TTC549 (cell line): ENCODE results near the gene DARS1.

Experiments
- FAIRE-seq: peaks from 2 replicates; lab custom pipeline; 2012; peaks lifted over from hg19 to GRCh38; lab: Jason Lieb, UNC

Gene DARS1

DNA sequence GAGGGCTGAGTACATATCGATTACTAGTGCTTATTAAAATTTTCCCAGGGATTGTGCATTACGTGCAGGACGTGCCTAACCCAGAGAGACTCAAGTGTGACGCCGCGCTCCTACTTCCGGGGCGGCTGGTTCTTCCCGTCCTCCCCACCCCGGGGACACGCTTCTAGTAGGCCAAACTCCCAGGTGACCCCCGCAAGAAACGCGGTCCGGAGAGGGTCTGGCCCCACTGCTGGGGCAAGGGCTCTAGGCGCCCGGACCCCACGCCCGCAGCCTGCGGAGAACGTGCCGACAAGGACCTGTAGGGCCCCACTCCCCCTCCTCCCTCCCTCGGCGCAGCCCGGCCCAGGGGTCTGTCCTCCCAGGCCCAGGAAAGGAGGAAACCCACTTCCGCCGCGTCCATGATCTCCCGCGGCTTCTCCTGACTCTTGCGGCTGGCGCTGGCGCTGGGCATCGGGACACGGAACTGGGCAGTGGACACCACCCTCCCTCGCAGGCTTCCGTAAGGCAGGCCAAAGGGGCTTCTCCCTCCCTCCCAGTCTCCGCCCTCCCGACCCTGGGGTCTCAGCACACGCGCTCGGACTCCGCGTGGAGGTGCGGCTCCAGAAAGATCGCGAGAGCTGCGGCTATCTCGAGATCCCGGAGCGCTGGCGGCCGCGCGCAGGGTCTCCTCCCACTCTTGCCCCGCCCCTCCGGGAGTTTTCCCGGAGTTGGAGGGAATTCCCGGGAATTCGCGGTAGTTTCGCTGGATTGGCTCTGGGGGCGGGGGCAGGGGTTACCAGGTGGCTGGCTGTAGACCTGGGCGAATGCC lies at the start of gene DARS1:
TSS of gene DARS1 (minus strand) at position 609 of the 808 bp plus-strand sequence. CDS start at position 451, 158 bp downstream.
- peak; percentile 78 for FAIRE-seq

DNA sequence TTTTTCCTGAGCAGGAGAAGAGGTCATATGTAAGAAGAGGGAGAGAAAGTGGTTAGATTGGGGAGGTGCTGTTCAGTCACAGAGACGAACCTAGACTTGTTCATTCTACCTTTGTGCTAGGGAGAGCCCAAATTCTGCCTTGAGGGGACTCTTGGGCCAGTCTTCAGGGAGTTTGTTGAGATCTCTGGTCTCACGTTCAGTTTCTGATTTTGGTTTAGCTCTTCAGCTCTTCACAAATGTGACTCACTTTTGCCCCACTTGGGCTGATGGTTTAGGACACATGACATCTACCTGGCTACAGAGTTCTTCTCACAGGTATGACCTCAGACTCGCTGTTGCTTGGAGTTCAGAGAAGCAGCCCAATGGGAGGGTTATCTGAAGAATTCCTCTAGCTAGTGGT lies 49.2 kb upstream of the DARS1 start:
- no peak for FAIRE-seq

DNA sequence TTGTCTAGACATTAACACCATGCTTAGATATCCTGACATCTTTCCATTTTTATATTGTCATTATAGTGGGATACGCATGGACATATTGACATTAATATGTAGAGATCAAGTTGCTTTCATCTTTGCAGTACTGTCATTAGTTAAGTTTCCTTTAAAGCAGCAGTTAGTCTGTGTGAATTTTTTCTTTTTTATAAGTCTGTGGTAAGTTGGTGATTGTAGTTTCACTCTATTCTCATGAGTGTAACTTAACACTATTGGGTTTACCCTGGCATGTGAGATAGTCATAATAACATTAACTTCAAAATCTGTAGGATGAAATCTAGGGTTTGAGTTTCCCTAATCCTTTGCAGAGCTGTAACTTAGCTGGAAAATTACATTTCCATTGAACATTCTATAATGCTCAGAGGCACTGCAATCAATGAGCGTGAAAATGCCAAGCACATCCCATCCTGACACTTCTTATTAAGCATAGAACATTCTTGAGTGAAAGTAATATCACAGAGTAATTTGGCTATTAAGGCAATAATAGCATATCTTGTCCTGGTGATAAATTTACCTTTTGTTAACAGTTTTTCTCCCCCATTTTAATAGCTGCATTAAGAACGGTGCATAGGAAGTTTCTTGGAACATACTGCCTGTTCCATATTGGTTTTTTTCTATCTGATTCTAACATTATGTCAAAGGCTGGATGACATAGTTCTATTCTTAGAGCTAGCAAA lies 47.5 kb upstream of the DARS1 start:
- no peak for FAIRE-seq

DNA sequence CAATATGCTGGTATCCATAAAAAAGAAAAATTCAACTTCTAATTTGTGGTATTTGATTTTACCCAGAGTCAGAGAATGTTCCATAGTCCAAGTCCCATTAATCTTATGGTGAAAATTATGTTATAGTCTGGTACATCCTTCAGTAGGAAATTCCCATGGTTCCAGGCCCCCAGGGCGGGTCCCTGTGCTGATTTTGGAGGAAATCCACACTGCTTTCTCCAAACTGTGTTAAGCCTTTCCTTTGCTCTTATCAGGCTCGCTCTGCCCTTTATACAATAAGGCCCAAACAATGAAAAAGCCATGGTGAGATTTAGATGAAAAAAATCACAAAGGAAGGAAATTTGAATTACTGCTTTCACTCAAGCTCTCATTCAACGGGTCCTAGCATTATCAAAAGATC lies 46.8 kb upstream of the DARS1 start:
- no peak for FAIRE-seq

DNA sequence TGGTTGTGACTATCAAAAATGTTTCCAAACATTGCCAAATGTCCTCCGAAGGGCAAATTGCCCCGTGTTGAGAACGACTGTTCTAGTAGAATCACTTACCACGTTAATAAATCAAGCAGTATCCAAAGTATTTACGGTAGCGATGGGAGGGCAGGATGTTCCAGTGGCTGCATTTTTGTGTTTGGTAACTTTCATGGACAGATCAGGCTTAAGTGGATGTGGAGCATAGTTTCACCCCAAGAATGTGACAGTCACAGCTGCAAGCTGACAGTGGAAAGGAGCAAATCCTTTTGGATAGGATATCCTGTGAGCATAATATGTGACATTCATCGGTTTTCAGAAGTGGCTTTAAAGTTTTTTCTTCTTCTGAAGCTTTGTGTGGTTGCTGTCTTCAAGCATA lies 46.3 kb upstream of the DARS1 start:
- FAIRE-seq, result no peak

DNA sequence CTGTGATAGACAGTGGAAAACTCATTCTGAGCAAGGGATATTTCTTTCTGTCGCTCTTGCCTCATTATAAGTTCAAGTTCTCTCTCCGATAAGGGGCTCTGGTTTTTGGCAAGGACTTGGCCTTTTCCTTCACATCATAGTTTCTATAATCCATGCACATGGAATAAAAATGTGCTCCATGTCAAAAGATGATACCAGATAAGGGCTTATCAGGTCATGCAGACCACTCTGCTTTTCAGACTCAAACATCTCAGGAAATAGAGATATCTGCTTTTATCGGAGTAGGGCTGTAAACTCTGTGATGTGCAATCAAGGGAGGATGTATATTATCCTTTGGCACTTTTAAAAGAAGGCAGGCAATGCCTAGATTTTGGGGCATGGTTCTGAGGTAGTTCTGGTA lies 45.0 kb upstream of the DARS1 start:
- FAIRE-seq, result no peak

DNA sequence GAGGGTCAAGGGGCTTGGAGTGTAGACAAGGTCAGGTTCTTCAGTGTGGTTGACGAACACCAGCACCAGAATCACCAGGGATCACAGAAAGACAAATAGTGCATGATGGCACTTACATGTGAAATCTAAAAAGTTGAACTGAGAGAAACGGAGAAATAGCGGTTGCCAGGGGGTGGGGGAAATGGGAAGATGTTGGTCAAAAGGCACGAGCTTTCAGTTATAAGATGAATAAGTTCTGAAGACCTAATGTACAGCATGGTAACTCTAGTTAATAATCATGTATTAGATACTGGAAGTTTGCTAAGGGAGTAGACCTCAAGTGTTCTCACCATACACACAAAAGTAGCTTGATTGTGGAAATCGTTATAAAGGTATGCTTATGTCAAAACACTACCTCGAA lies 43.7 kb upstream of the DARS1 start:
- FAIRE-seq, result no peak

DNA sequence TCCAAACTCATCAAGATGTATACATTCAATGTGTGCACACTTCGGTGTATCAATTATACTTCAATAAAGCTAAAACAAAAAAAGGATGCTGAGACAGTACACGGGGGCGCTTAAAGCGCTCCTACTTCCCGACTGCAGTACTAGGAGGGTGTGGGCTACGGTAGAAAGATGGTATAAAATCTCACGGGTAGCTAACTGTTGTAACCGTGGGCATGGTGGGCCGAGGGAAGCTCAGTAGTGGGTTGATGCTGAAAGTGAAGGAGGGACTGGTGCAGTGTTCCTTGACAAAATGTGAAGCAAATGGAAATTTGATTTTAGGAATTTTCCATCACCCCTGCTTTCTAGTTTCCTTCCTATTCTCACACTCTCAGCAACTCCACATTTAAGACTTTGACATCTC lies 42.6 kb upstream of the DARS1 start:
- FAIRE-seq, result no peak

DNA sequence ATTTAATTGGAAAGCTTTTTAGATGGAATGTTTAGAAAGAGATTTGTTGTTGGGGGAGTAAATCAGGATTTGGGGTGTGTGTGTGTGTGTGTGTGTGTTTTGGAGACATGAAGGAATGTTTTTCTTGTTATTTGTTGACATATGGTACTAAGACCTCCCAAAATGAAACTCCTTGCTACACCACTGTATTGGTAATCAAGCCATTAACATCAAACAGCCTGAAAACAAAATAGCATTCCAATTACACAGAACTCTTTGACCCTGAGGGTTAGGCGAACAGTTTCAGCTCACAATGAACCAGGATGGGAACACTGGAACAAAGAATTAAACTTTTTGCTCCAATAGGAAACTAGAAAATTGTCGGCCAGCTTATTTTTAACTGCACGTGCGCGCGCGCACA lies 41.7 kb upstream of the DARS1 start:
- no peak for FAIRE-seq

DNA sequence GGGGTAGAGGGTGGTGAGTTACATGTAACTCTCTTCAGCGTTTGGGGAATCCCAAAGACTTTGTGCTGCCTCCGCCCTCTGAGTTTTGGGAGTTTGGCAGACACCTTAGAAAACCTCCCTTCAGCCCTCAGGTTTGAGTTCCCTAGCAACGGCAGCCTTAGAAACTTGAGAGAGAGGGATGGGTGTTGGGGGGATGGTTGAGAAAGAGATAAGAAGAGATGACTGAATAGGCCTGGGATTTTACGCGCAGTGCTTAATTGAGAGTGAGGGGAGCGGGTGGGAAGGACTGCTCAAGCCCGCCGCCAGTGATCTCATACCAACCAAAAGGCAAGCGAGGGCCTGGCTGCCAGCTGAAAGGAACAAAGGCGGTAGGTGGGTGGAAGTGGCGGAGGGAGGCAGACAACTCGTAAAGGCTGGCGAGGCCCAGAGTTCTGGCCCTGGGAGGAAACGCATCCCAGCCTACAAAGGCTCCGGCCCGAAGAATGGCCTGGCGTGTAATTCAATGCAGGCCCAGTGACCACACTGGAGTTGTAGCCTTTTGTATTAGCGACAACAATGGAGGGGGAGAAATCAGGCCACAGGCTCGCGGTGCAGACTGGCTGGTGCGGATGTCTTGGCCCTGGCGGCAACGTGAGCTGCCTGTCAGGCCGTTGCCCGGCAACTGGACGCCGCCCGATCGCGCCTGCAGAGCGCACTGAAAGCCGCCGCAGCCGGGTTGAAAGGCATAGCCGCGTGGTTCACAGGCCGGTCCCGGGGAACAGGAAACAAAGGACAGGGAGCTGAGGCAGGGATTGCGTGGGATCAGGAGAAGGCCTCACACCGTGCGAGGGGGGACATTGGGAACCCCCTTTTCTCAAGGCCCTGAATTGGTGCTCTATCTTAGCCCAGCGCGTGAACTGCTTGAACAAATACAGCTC lies 39.9 kb upstream of the DARS1 start:
- no peak for FAIRE-seq

DNA sequence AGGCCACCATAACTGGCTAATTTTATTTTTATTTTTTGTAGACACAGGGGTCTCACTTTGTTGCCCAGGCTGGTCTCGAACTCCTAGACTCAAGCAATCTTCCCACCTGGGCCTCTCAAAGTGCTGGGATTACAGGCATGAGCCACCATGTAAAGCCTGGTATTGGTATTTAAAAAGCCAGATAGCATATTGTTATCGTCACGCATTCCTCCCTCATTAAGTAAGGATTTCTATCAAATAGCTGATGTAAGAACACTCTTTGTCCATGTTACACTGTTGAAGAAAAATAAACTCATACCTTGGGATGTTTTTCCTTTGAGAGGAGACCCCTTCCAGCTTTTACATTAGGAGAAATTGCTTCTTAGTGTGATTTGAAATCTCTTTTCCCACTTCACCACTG lies 39.2 kb upstream of the DARS1 start:
- no peak for FAIRE-seq

DNA sequence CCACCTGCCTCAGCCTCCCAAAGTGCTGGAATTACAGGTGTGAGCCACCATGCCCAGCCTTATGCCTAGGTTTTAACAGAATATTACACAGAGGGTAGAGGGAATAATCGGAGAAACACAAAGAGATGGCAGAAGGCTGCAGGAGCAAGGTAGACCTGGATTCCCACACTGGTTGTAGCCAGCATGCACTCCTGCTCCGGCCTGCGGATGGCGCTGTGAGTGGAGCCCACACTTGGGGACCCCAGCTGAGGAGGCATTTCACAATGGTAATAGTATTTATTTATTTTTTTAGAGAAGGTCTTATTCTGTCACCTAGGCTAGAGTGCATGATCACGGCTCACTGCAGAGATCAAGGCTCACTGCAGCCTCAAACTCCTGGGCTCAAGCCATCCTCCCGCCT lies 38.8 kb upstream of the DARS1 start:
- no peak for FAIRE-seq

DNA sequence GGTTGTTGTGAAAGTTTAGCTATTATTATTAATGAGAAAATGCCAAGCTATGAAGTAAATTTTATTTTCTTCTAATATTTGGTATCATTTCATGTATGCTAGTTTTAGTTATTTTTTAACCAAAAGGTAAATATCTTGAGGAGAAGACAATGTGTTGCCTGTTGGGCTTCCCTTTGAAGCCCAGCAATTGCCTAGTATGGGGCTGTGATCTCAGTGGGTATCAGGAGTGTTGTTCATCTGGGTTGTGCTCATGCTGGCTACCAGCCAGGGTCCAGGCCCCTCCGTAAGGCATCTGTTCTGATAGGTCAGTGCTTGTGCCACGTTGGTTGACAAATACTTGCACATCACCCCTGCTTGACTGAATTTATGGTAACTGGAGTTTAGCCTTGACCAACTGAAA lies 38.0 kb upstream of the DARS1 start:
- FAIRE-seq, result no peak

DNA sequence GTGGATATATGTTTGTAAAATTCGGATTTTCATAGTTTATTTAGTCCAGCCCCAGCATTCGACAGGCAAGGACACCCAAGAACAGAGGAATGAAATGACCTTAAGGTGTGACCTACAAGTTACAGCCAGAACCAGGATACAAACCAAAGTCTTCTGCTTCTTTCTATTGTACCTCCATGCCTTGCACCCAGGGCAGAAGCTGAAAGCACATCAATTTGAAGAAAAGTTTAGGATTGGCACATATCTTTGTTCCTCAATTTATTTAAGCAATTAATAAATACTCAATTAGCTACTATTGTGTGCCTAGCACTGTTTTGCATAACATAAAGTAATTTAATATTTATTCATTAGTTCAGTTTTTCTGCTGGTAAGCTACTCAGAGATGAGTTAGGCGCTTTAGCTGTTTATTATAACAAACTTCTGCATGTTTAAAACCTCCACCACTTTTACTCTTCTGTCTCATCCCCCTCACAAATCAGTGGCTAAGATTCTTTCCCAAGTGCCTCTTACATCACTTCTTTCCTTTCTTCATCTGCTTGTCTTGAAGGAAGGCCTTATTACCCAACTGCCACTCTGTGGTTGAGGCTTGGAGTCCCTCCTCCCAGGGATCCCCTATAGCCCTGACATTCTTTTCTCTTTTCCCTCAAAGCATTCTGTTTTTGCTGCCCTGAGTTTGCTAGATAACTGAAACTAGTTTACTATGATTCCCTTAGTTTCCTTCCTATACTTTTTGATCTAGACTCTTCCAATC lies 37.1 kb upstream of the DARS1 start:
- no peak for FAIRE-seq

DNA sequence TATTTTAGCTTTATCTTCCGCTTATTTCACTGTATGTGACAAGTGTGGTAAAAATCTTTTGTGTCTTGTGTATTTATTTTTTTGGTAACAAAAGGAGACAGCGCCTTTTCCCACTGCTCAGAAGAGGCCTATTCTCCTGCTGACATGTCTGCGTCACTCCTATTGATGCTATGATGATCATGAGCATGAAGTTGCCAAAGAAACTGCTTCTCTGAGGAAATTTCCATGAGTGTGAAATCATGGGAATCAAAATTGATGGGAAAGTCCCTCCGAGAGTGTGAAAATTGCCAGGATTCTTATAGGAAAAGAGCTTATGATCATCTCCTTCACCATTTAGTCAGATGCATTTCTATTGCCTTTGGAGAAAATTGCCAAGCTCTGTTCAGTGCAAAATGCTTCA lies 36.5 kb upstream of the DARS1 start:
- no peak for FAIRE-seq

DNA sequence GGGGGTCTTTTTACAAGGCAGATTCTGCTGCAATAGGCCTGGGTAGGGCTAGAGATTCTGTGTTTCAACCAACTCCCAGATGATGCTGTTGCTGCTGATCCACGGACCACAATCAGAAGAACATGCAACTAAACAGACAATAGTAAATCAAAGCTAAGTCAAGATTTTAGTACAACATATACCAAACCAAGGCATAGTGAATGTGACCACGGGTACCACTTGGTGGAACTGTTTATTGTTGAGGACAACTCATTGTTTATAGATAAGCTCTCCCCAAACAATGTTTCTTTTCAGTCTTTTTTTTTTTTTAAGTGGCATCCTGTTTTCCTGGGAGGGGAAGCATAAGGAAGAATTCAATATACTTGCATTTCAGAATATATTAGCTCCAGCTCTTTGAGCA lies 36.0 kb upstream of the DARS1 start:
- FAIRE-seq, result no peak

DNA sequence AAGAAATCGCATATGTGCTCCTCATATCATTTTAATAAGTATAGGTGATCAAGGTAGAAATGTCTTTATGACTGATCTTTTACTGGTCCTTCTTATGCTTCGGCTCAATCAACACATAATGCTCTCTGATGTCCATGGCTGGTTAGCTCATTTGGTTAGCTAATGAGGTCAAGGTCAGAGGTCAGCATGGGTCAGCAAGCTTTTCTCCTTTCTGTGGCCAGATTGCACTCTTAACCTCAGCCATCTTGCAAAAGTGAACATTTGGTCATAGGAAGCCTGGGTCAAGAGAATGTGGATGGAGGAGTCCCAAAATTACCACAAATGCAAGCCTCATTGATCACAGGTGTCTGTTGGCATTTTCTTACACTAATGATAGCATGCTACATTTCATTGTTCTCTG lies 35.4 kb upstream of the DARS1 start:
- no peak for FAIRE-seq

DNA sequence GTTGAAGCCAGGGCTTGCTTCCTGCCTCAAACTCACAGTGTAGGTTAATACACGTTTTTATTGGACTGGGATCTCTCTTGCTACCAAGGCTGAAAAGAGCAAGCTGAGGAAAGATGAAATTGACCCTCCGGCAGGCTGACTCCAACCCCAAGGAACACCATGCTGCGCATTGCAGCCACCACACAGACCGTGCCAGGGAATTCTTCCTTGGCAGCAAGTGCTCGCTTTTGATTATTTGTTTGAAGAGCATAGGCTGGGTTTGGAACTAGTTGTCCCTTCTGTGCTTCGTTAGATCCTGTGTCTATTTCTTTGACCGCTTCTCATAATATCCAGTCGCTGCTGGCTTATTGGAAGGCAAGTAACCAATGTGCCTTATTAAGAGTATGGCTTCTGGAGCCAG lies 34.4 kb upstream of the DARS1 start:
- no peak for FAIRE-seq

DNA sequence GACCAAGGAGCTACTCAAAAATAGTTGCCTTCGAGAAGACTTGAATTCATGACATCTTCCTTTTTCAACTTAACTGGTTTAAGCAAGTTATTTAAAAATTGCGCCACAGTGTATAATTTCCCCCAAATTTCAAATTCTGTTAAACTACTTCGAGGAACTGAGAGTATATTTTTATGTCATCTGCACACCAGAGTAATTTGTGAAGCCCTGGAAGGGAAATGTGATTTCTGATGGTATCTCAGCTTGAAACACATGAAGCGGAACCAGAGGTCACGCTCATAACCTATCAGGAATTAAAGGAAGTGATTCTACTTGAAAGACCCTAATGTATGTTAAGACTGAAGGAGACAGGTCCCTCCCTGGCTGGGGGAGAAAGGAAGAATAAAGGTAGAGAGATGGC lies 33.9 kb upstream of the DARS1 start:
- FAIRE-seq, result no peak

DNA sequence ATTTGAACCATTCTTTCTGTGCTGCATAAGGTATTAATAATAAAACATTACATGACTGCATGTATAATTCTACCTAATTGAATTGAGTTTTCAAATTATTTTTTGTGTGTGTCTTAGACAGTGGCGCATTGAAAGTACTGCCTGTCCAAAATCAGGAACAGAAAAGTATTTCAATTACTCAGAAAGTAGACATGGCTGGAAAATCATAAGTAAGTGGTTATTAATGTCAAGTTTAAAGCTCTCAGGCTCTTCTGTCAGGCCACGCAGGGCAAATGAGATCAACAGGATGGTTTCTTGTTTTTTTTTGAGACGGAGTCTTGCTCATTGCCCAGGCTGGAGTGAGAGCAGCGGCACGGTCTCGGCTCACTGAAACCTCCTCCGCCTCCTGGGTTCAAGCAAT lies 32.4 kb upstream of the DARS1 start:
- no peak for FAIRE-seq

DNA sequence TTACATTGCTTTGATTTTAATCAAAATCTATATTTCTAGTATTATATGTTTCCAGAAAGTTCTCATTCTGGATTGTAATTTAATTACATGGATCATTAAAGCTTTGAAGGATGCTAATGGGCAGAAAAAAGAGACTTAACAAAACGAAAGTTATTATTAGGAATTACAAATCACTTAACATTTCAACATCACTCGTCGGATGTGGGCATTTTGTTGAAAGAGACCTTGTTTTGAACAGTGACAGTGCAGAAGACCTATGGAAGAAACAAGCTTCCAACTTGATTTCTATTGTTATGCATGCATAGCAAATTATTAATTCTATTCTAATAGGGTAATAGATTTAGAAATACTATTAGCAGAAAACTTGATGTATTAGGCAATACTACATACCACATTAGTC lies 31.4 kb upstream of the DARS1 start:
- no peak for FAIRE-seq

DNA sequence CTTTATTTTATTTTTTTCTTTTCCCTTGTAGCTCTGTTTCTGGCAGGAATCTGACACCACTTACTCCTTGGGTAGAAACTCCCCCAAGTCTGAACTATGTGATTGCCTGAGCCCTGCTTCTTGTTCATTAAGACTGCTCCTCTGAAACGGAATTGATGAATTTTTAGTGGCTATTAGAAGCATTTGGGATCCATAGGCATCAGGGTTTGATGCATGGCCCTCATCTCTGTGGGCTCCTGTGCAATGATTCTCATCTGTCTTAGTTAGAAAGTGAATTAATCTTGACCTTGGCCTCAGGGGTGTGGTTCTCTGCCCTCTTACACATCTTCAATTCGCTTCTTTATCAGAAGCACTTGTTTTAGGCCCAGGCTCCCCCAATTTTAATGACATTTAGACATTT lies 31.0 kb upstream of the DARS1 start:
- FAIRE-seq, result no peak
